Heart left ventricle (tissue), 16 donors: ENCODE measurements around the gene SLC12A4. TPM values are rescaled to one million over a fixed set of nuclear protein-coding genes. Genes with fewer than 3 reads are reported as not detected.
A peak's percentile ranks its signal among the peaks of the same experiment; 100 is the strongest.

Experiments used
- ATAC-seq, 4 donors: fragments of 200-7000 bp; cut with Tn5 transposase; one replicate each; pipeline ENCODE4 v1.9.1; 2020 to 2022; ENCODE audit warnings: moderate library complexity in 4 of 4, mild to moderate bottlenecking in 3 of 4, moderate number of reproducible peaks in 1 of 4
- DNase-seq, 5 donors: peaks; one replicate each; pipeline ENCODE4 v3.0.0-alpha.2; 2020
- H3K27ac ChIP-seq, 12 donors: fragments of 200-600 bp; sonication (generic) in 4 of 12; one replicate each; pipeline versions ENCODE4 v1.5.0 to v1.8.0; 2016 to 2022; ENCODE audit warnings: mild to moderate bottlenecking in 2 of 12
- H3K27me3 ChIP-seq, 9 donors: fragments of 200-600 bp; sonication (generic) in 2 of 9; one replicate each; pipeline versions ENCODE4 v1.5.1 to v1.8.0; 2016 to 2022; ENCODE audit warnings: mild to moderate bottlenecking in 3 of 9
- H3K36me3 ChIP-seq, 9 donors: fragments of 200-600 bp; sonication (generic) in 2 of 9; one replicate each; pipeline versions ENCODE4 v1.5.0 to v1.8.0; 2018 to 2022; ENCODE audit warnings: mild to moderate bottlenecking in 2 of 9
- H3K4me1 ChIP-seq, 12 donors: fragments of 200-600 bp; sonication (generic) in 4 of 12; one replicate each; pipeline versions ENCODE4 v1.5.0 to v1.8.0; 2016 to 2022; ENCODE audit warnings: mild to moderate bottlenecking in 3 of 12
- H3K4me3 ChIP-seq, 12 donors: fragments of 200-600 bp; sonication (generic) in 4 of 12; one replicate each; pipeline versions ENCODE4 v1.5.0 to v1.8.0; 2017 to 2022; ENCODE audit warnings: mild to moderate bottlenecking in 9 of 12, moderate library complexity in 4 of 12
- H3K9me3 ChIP-seq, 12 donors: fragments of 200-600 bp; sonication (generic) in 4 of 12; one replicate each; pipeline versions ENCODE4 v1.5.0 to v1.8.0; 2016 to 2022; ENCODE audit warnings: mild to moderate bottlenecking in 1 of 12
- POLR2A ChIP-seq, 2 donors: fragments of 450-650 bp; IDR thresholded peaks; one replicate each; pipeline ENCODE4 v1.6.1; 2017; ENCODE audit warnings: antibody characterized with exemption in 2 of 2, mild to moderate bottlenecking in 2 of 2, moderate library complexity in 2 of 2
- WGBS, 4 donors: extraction: QIAGEN DNeasy Blood & Tissue Kit in 2 of 4; methylation state at CpG; one replicate each; pipeline versions ENCODE4 v1.1.5 to v1.1.7; 2013 to 2018; 5-methylcytosine and 5-hydroxymethylcytosine counted together
- intact Hi-C, 10 donors: fragments of 100-400 bp; cut with DNase I; formaldehyde crosslinking; loops; one replicate each; pipeline versions ENCODE4 v1.11.1 to v1.14.2; 2022
- polyA plus RNA-seq, 2 donors: library from polyadenylated mRNA; stranded (reverse); fragments of 200-250 nt; gene quantifications; one replicate each; pipeline ENCODE4 v1.2.3, GENCODE V29; 2013
- total RNA-seq, 9 donors: library from RNA; depleted of rRNA in 2 of 9; stranded (reverse); fragments of >200 nt in 2 of 9; fragmentation: NEBNext Ultra II Directional in 3 of 9; extraction: Animal tissue kit (Norgen Biotek cat#: 25700) in 3 of 9; gene quantifications; one replicate each; pipeline versions ENCODE4 v1.1.0 to v1.2.4, GENCODE V29; 2016 to 2023
- TF ChIP-seq, protein P1 (sequence below), 12 donors: fragments of 200-600 bp; sonication (generic) in 4 of 12; IDR thresholded peaks; one replicate each; pipeline versions ENCODE4 v1.5.0 to v1.8.0; 2018 to 2022; ENCODE audit warnings: antibody characterized with exemption in 12 of 12, mild to moderate bottlenecking in 5 of 12
- donor health status: ischemic (EF 13 %, LVEDD 7.1; RV severe dilation, severe dysfunction).
- donor health status: healthy with polysubstance abuse.
- donor health status: DM: no; HTN: yes; CAD: no.
- donor health status: DM: no; HTN: no; CAD: no.
- donor health status: ischemic (EF 25% LVEDD 6.9; RV normal size, moderate dysfunction).
- donor health status: ischemic (EF 25% LVEDD 5.7; RV mildly dilated, moderate dysfunction).
- donor health status: healthy.
- donor health status: DM: yes; HTN: yes; CAD: no.
- donor health status: ischemic (EF 35%, LVEDD 5.7; RV mildly dilated, moderate dysfunction).
- donor health status: nonischemic (EF 11% LVEDD 7.7; RV severe dilation, severe dysfunction).
- donor health status: DM: yes; HTN: yes; CAD: no.
- donor health status: PGD.
- donor health status: ischemic (EF 29% LVEDD 5.4; RV normal size, mild dysfunction).
- donor health status: nonischemic (EF 23%, LVEDD 6.1; RV moderate dilation, normal function).

SLC12A4 gene
- total and polyA plus RNA-seq, 11 donors, result 64.6 to 92.2 (median 85.9) TPM

- no peak for DNase-seq
Observed at GRCh38 chr16:68009157-68009735, 40.8 kb upstream of the SLC12A4 start.

DNA sequence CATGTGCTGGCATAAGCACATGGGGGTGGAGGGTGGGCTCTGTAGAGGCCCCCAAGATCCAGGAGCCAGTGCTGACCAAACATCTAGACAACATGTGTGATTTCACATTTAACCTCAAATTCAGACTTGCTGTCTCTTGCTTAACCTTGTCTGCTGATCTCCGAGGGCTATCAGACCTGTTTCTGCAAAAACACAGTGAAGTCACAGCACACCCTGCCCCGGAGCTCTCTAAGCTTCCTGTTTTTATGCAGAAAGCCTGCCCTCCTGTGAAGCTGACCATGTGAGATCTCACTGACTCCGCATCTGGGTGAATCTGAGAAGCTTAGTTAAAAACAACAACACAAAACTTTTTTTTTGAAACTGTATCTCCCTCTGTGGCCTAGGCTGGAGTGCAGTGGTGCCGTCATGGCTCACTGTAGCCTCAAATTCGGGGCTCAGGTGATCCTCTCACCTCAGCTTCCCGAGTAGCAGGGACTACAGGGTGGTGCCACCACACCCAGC is 37.4 kb upstream of the SLC12A4 start:
- H3K36me3 ChIP-seq, result no peaks in the 10 kb centered on the region
- WGBS, 4 donors, result 46 to 57% (median 49%) methylated on average over 6 of the region's 6 CpGs
- peaks cover 0 to 47% (median under 1%) of the 10 kb centered on the region in 12 donors for H3K4me1 ChIP-seq
- TF ChIP-seq POLR2A (IDR thresholded peaks at IDR 0.05), result no peak
- TF ChIP-seq, protein P1, sequence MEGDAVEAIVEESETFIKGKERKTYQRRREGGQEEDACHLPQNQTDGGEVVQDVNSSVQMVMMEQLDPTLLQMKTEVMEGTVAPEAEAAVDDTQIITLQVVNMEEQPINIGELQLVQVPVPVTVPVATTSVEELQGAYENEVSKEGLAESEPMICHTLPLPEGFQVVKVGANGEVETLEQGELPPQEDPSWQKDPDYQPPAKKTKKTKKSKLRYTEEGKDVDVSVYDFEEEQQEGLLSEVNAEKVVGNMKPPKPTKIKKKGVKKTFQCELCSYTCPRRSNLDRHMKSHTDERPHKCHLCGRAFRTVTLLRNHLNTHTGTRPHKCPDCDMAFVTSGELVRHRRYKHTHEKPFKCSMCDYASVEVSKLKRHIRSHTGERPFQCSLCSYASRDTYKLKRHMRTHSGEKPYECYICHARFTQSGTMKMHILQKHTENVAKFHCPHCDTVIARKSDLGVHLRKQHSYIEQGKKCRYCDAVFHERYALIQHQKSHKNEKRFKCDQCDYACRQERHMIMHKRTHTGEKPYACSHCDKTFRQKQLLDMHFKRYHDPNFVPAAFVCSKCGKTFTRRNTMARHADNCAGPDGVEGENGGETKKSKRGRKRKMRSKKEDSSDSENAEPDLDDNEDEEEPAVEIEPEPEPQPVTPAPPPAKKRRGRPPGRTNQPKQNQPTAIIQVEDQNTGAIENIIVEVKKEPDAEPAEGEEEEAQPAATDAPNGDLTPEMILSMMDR (IDR thresholded peaks at IDR 0.05), result no peak
- no peaks in the 10 kb centered on the region for H3K27me3 ChIP-seq
- DNase-seq (peak in 4 of 5 donors; percentile 33 to 59 (median 45)), ATAC-seq (peak; percentile 20 to 90 (median 66))
- H3K4me3 ChIP-seq, result no peak overlapping the region
- intact Hi-C loops, result no loop called here
- no peaks in the 10 kb centered on the region for H3K9me3 ChIP-seq
- peak overlapping the region in 5 of 12 donors; percentile 19 to 94 (median 34) for H3K27ac ChIP-seq

More at GRCh38 chr16:68009157-68009735, 40.8 kb upstream of the SLC12A4 start:
- no peak overlapping the region for H3K27ac ChIP-seq
- TF ChIP-seq POLR2A (IDR thresholded peaks at IDR 0.05), result no peak
- TF ChIP-seq, protein P1 (IDR thresholded peaks at IDR 0.05), result no peak
- H3K27me3 ChIP-seq, result no peaks in the 10 kb centered on the region
- no peak for ATAC-seq
- H3K4me1 ChIP-seq, result peaks cover 0 to 49% (median 0%) of the 10 kb centered on the region in 12 donors
- H3K9me3 ChIP-seq, result no peaks in the 10 kb centered on the region
- 61 to 64% (median 63%) methylated on average over 9 of the region's 9 CpGs for WGBS, 4 donors
- intact Hi-C loops, result no loop called here
- no peaks in the 10 kb centered on the region for H3K36me3 ChIP-seq
- no peak overlapping the region for H3K4me3 ChIP-seq

DNA sequence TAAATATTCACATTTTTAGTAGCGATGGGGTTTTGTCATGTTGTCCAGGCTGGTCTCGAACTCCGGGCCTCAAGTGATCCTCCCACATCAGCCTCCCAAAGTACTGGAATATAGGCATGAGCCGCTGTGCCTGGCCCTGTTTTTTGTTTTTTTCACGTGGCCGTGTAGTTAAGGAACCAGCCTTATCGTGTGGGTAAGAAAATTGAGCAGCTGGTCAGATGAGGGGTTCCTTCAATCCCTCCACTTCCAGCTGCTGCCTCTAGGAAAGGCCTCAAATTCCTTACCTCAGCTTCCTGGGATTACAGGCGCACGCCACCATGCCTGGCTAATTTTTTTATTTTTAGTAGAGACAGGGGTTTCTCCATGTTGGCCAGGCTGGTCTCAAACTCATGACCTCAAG is 36.8 kb upstream of the SLC12A4 start:
- Histone ChIP-seq H3K9me3 (no peaks in the 10 kb centered on the region), H3K27me3 (no peaks in the 10 kb centered on the region), H3K27ac (peak overlapping the region in 5 of 12 donors; percentile 17 to 94 (median 24)), H3K36me3 (no peaks in the 10 kb centered on the region), H3K4me3 (no peak overlapping the region), H3K4me1 (peaks cover 0 to 53% (median 2%) of the 10 kb centered on the region in 12 donors)
- DNase-seq (no peak), ATAC-seq (no peak)
- WGBS, 4 donors, result 81 to 88% (median 86%) methylated on average over 9 of the region's 9 CpGs
- TF ChIP-seq POLR2A (IDR thresholded peaks at IDR 0.05), result no peak
- TF ChIP-seq, protein P1 (IDR thresholded peaks at IDR 0.05), result no peak
- intact Hi-C loops, result no loop called here

- Histone ChIP-seq H3K27me3 (no peaks in the 10 kb centered on the region), H3K27ac (no peak overlapping the region), H3K4me1 (peaks cover 0 to 61% (median 8%) of the 10 kb centered on the region in 12 donors), H3K36me3 (no peaks in the 10 kb centered on the region), H3K9me3 (no peaks in the 10 kb centered on the region), H3K4me3 (no peak overlapping the region)
- ATAC-seq, result no peak
- 84 to 86% (median 84%) methylated on average over 4 of the region's 4 CpGs for WGBS, 4 donors
- no peak for DNase-seq
- no peak for TF ChIP-seq POLR2A (IDR thresholded peaks at IDR 0.05)
- TF ChIP-seq, protein P1 (IDR thresholded peaks at IDR 0.05), result no peak
- intact Hi-C loops, result no loop called here
Observed at GRCh38 chr16:68003031-68003430, 34.6 kb upstream of the SLC12A4 start.
